GM12878 (cell line): ENCODE results near the gene RIMS3. TPM values are rescaled to one million over a fixed set of nuclear protein-coding genes. Genes with fewer than 3 reads are reported as not detected.
A peak's percentile ranks its signal among the peaks of the same experiment; 100 is the strongest.

Experiments
- BACH1 ChIP-seq: fragments of 450-650 bp; IDR thresholded peaks from 2 replicates; pipeline ENCODE4 v1.6.1; 2017; ENCODE audit warnings: mild to moderate bottlenecking, borderline replicate concordance
- BRCA1 ChIP-seq: IDR thresholded peaks from 2 replicates; pipeline ENCODE4 v1.6.1; 2011; ENCODE audit warnings: low read depth, low read length, improper control_type of control experiment
- CREB1 ChIP-seq: IDR thresholded peaks from 2 replicates; pipeline ENCODE4 v1.6.1; 2012; ENCODE audit warnings: low read depth, mild to moderate bottlenecking, inconsistent platforms
- FOXK2 ChIP-seq: fragments of 450-650 bp; IDR thresholded peaks from 2 replicates; pipeline ENCODE4 v1.6.1; 2017; ENCODE audit warnings: mild to moderate bottlenecking, moderate library complexity
- NRF1 ChIP-seq: conservative IDR thresholded peaks from 2 replicates; pipeline ENCODE4 v1.6.1; 2011; ENCODE audit warnings: mild to moderate bottlenecking, low read depth, low read length, improper control_type of control experiment
- POLR2AphosphoS2 ChIP-seq: IDR thresholded peaks from 2 replicates; pipeline ENCODE4 v1.6.1; 2011; ENCODE audit warnings: low read depth, mild to moderate bottlenecking, low read length, improper control_type of control experiment, moderate library complexity
- POU2F2 ChIP-seq: IDR thresholded peaks from 3 replicates; pipeline ENCODE4 v1.6.1; 2011; ENCODE audit warnings: low read depth, mild to moderate bottlenecking, low read length, borderline replicate concordance
- RAD51 ChIP-seq: fragments of 450-650 bp; IDR thresholded peaks from 2 replicates; pipeline ENCODE4 v1.6.1; 2016; ENCODE audit warnings: moderate library complexity, mild to moderate bottlenecking, inconsistent platforms
- SMAD5 ChIP-seq: IDR thresholded peaks from 2 replicates; pipeline ENCODE4 v1.6.1; 2016; ENCODE audit warnings: antibody characterized with exemption, low read depth
- SMC3 ChIP-seq: IDR thresholded peaks from 2 replicates; pipeline ENCODE4 v1.6.1; 2011; ENCODE audit warnings: low read length, improper control_type of control experiment, borderline replicate concordance
- SP1 ChIP-seq: IDR thresholded peaks from one replicate; pipeline ENCODE4 v1.6.1; 2011; ENCODE audit warnings: low read depth, low read length
- TAF1 ChIP-seq: IDR thresholded peaks from 2 replicates; pipeline ENCODE4 v1.6.1; 2011; ENCODE audit warnings: mild to moderate bottlenecking, low read depth, low read length, borderline replicate concordance
- TARDBP ChIP-seq: IDR thresholded peaks from 2 replicates; pipeline ENCODE4 v1.6.1; 2016; ENCODE audit warnings: borderline replicate concordance
- TCF12 ChIP-seq: IDR thresholded peaks from 2 replicates; pipeline ENCODE4 v1.6.1; 2011; ENCODE audit warnings: low read depth, mild to moderate bottlenecking, low read length
- YBX1 ChIP-seq: fragments of 450-650 bp; IDR thresholded peaks from 2 replicates; pipeline ENCODE4 v1.6.1; 2016; ENCODE audit warnings: antibody characterized with exemption
- YY1 ChIP-seq: IDR thresholded peaks from 2 replicates; pipeline ENCODE4 v1.6.1; 2011; ENCODE audit warnings: low read depth, mild to moderate bottlenecking, low read length
- polyA plus RNA-seq, 11 experiments: library from polyadenylated mRNA; depleted of rRNA in 4 of 11; unstranded in 6 of 11; stranded (reverse) in 5 of 11; fragments of >200 nt; fragmentation: Nextera tagmentation in 4 of 11; fragmentation: Illumina TruSeq in 1 of 11; extraction: Ambion mirVana in 4 of 11; extraction: Trizol in 1 of 11; gene quantifications; 1 replicate in 1 of 11; 2 replicates in 10 of 11; pipeline versions ENCODE4 v1.2.1 to v1.2.3, GENCODE V29; 2011 to 2016; ENCODE audit warnings: inconsistent platforms in 2 of 11, missing spikeins in 2 of 11, low read depth in 1 of 11
- total RNA-seq, 4 experiments: library from RNA; depleted of rRNA in 3 of 4; stranded (reverse); fragments of >200 nt in 3 of 4; fragmentation: Illumina TruSeq in 1 of 4; extraction: Trizol in 1 of 4; gene quantifications; 2 replicates each; pipeline versions ENCODE4 v1.2.1 to v1.2.3, GENCODE V29; 2013 to 2021
- TF ChIP-seq, protein P1 (sequence below): fragments of 450-650 bp; IDR thresholded peaks from 2 replicates; pipeline ENCODE4 v1.6.1; 2017; ENCODE audit warnings: mild to moderate bottlenecking, low read depth, inconsistent platforms; ENCODE audit not compliant: poor library complexity, severe bottlenecking
- TF ChIP-seq, protein P2 (sequence below), 3 experiments: IDR thresholded peaks in 2 of 3; conservative IDR thresholded peaks in 1 of 3; 2 replicates each; pipeline ENCODE4 v1.5.1; 2011; ENCODE audit warnings: low read depth in 3 of 3, low read length in 3 of 3, mild to moderate bottlenecking in 3 of 3, control low read depth in 2 of 3, moderate library complexity in 2 of 3, inconsistent platforms in 1 of 3, mixed read lengths in 1 of 3; ENCODE audit not compliant: control insufficient read depth in 2 of 3, insufficient read depth in 1 of 3; ENCODE audit errors: extremely low read depth in 1 of 3
- TF ChIP-seq, protein P3 (sequence below): fragments of 150-350 bp; IDR thresholded peaks from 2 replicates; pipeline ENCODE4 v1.6.1; 2016; ENCODE audit warnings: low read depth, low read length
- TF ChIP-seq, protein P4 (sequence below): IDR thresholded peaks from 2 replicates; pipeline ENCODE4 v1.6.1; 2011; ENCODE audit warnings: mild to moderate bottlenecking, low read depth, low read length, moderate library complexity; ENCODE audit not compliant: insufficient replicate concordance
- TF ChIP-seq, protein P5 (sequence below): IDR thresholded peaks from 2 replicates; pipeline ENCODE4 v1.6.1; 2011; ENCODE audit warnings: low read depth, low read length, improper control_type of control experiment, borderline replicate concordance

RIMS3 gene
- total and polyA plus RNA-seq, 10 of the 15 experiments (the other 5 are each of a cell fraction or from before 2014, with no cell fraction given) = 0.02 to 4.7 (median 0.39) TPM

GRCh38 chr1:40668769-40669525 is 3.5 kb upstream of the RIMS3 start (continued):
- TF ChIP-seq, protein P1, sequence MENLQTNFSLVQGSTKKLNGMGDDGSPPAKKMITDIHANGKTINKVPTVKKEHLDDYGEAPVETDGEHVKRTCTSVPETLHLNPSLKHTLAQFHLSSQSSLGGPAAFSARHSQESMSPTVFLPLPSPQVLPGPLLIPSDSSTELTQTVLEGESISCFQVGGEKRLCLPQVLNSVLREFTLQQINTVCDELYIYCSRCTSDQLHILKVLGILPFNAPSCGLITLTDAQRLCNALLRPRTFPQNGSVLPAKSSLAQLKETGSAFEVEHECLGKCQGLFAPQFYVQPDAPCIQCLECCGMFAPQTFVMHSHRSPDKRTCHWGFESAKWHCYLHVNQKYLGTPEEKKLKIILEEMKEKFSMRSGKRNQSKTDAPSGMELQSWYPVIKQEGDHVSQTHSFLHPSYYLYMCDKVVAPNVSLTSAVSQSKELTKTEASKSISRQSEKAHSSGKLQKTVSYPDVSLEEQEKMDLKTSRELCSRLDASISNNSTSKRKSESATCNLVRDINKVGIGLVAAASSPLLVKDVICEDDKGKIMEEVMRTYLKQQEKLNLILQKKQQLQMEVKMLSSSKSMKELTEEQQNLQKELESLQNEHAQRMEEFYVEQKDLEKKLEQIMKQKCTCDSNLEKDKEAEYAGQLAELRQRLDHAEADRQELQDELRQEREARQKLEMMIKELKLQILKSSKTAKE = no peak
- TF ChIP-seq RAD51 (peak; percentile 24; the same call in 1 of the 2 replicates), BRCA1 (no peak), NRF1 (no peak), FOXK2 (no peak), BACH1 (no peak), POLR2AphosphoS2 (no peak), YBX1 (no peak), TCF12 (peak; percentile 98), POU2F2 (no peak), TAF1 (no peak), CREB1 (no peak), SMAD5 (no peak), SMC3 (peak; percentile 85), YY1 (peak; percentile 67; the same call in 1 of the 2 replicates), SP1 (no peak), TARDBP (no peak)
- TF ChIP-seq, protein P2, sequence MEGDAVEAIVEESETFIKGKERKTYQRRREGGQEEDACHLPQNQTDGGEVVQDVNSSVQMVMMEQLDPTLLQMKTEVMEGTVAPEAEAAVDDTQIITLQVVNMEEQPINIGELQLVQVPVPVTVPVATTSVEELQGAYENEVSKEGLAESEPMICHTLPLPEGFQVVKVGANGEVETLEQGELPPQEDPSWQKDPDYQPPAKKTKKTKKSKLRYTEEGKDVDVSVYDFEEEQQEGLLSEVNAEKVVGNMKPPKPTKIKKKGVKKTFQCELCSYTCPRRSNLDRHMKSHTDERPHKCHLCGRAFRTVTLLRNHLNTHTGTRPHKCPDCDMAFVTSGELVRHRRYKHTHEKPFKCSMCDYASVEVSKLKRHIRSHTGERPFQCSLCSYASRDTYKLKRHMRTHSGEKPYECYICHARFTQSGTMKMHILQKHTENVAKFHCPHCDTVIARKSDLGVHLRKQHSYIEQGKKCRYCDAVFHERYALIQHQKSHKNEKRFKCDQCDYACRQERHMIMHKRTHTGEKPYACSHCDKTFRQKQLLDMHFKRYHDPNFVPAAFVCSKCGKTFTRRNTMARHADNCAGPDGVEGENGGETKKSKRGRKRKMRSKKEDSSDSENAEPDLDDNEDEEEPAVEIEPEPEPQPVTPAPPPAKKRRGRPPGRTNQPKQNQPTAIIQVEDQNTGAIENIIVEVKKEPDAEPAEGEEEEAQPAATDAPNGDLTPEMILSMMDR (IDR thresholded peaks at IDR 0.05 in 2 of 3, conservative IDR thresholded peaks at IDR 0.05 in 1 of 3; ENCODE audit: control insufficient read depth in 2 of 3, extremely low read depth in 1 of 3, insufficient read depth in 1 of 3, low read depth in 3 of 3, low read length in 3 of 3) = peak; percentile 91
- TF ChIP-seq, protein P3, sequence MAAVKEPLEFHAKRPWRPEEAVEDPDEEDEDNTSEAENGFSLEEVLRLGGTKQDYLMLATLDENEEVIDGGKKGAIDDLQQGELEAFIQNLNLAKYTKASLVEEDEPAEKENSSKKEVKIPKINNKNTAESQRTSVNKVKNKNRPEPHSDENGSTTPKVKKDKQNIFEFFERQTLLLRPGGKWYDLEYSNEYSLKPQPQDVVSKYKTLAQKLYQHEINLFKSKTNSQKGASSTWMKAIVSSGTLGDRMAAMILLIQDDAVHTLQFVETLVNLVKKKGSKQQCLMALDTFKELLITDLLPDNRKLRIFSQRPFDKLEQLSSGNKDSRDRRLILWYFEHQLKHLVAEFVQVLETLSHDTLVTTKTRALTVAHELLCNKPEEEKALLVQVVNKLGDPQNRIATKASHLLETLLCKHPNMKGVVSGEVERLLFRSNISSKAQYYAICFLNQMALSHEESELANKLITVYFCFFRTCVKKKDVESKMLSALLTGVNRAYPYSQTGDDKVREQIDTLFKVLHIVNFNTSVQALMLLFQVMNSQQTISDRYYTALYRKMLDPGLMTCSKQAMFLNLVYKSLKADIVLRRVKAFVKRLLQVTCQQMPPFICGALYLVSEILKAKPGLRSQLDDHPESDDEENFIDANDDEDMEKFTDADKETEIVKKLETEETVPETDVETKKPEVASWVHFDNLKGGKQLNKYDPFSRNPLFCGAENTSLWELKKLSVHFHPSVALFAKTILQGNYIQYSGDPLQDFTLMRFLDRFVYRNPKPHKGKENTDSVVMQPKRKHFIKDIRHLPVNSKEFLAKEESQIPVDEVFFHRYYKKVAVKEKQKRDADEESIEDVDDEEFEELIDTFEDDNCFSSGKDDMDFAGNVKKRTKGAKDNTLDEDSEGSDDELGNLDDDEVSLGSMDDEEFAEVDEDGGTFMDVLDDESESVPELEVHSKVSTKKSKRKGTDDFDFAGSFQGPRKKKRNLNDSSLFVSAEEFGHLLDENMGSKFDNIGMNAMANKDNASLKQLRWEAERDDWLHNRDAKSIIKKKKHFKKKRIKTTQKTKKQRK = no peak
- TF ChIP-seq, protein P4, sequence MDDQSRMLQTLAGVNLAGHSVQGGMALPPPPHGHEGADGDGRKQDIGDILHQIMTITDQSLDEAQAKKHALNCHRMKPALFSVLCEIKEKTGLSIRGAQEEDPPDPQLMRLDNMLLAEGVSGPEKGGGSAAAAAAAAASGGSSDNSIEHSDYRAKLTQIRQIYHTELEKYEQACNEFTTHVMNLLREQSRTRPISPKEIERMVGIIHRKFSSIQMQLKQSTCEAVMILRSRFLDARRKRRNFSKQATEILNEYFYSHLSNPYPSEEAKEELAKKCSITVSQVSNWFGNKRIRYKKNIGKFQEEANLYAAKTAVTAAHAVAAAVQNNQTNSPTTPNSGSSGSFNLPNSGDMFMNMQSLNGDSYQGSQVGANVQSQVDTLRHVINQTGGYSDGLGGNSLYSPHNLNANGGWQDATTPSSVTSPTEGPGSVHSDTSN = no peak
- TF ChIP-seq, protein P5, sequence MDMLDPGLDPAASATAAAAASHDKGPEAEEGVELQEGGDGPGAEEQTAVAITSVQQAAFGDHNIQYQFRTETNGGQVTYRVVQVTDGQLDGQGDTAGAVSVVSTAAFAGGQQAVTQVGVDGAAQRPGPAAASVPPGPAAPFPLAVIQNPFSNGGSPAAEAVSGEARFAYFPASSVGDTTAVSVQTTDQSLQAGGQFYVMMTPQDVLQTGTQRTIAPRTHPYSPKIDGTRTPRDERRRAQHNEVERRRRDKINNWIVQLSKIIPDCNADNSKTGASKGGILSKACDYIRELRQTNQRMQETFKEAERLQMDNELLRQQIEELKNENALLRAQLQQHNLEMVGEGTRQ = no peak
